ENCODE results near the gene CCBE1.

Gene CCBE1

GRCh38 chr18:59484131-59484530 lies 213.1 kb downstream of the CCBE1 start:
- Histone ChIP-seq H3K14ac (ENCODE audit: low read length) (no peak overlapping the region), H4K8ac (ENCODE audit: low read depth, low read length) (no peak overlapping the region), H3K23ac (ENCODE audit: low read length) (no peak overlapping the region), H3K4me3 (ENCODE audit: low read depth, low read length) (no peak overlapping the region), H2BK5ac (ENCODE audit: low read depth, low read length, poor library complexity) (no peak overlapping the region), H3K79me2 (ENCODE audit: control insufficient read depth, insufficient read depth, low read length, poor library complexity) (no peaks in the 10 kb centered on the region), H2AK5ac (ENCODE audit: low read length) (no peak overlapping the region), H3K18ac (ENCODE audit: low read length) (no peak overlapping the region), H3K4me1 (ENCODE audit: control insufficient read depth in 1 of 2, insufficient read depth in 2 of 2, low read length in 2 of 2) (peaks cover 0 to 5% of the 10 kb centered on the region in 2 experiments), H2BK120ac (ENCODE audit: insufficient read depth, low read length, poor library complexity) (no peak overlapping the region), H3K9me3 (ENCODE audit: insufficient read depth, low read depth, low read length) (no peaks in the 10 kb centered on the region), H3K79me1 (ENCODE audit: low read length) (no peaks in the 10 kb centered on the region), H2BK12ac (ENCODE audit: low read length) (no peak overlapping the region), H4K91ac (ENCODE audit: low read depth, low read length) (no peak overlapping the region), H3K36me3 (ENCODE audit: control insufficient read depth in 1 of 2, insufficient read depth in 2 of 2, low read length in 2 of 2) (no peaks in the 10 kb centered on the region), H3K4me2 (ENCODE audit: low read length) (no peak overlapping the region), H4K12ac (ENCODE audit: low read depth, low read length) (no peak overlapping the region), H3K4ac (ENCODE audit: low read depth, low read length) (no peak overlapping the region), H2AFZ (ENCODE audit: insufficient read depth, low read length, poor library complexity) (no peak overlapping the region), H3K27ac (ENCODE audit: low read depth, low read length) (no peak overlapping the region), H3K27me3 (ENCODE audit: insufficient read depth, low read length) (no peaks in the 10 kb centered on the region), H3K9ac (ENCODE audit: low read length) (no peak overlapping the region)
- no peak for DNase-seq
- no CpG with 5 or more reads among the region's 4 CpGs for WGBS (ENCODE audit: extremely low coverage, insufficient coverage, insufficient read length)

- no peak for DNase-seq
- Histone ChIP-seq H2BK12ac (ENCODE audit: low read length) (no peak overlapping the region), H4K91ac (ENCODE audit: low read depth, low read length) (no peak overlapping the region), H3K9ac (ENCODE audit: low read length) (no peak overlapping the region), H3K23ac (ENCODE audit: low read length) (no peak overlapping the region), H3K18ac (ENCODE audit: low read length) (no peak overlapping the region), H3K79me2 (ENCODE audit: control insufficient read depth, insufficient read depth, low read length, poor library complexity) (no peaks in the 10 kb centered on the region), H2BK5ac (ENCODE audit: low read depth, low read length, poor library complexity) (no peak overlapping the region), H3K9me3 (ENCODE audit: insufficient read depth, low read depth, low read length) (no peaks in the 10 kb centered on the region), H3K4me2 (ENCODE audit: low read length) (no peak overlapping the region), H3K36me3 (ENCODE audit: control insufficient read depth in 1 of 2, insufficient read depth in 2 of 2, low read length in 2 of 2) (no peaks in the 10 kb centered on the region), H4K8ac (ENCODE audit: low read depth, low read length) (no peak overlapping the region), H3K4me3 (ENCODE audit: low read depth, low read length) (no peak overlapping the region), H3K4ac (ENCODE audit: low read depth, low read length) (no peak overlapping the region), H2AK5ac (ENCODE audit: low read length) (no peak overlapping the region), H3K14ac (ENCODE audit: low read length) (no peak overlapping the region), H3K79me1 (ENCODE audit: low read length) (peaks cover 2% of the 10 kb centered on the region), H4K12ac (ENCODE audit: low read depth, low read length) (no peak overlapping the region), H2BK120ac (ENCODE audit: insufficient read depth, low read length, poor library complexity) (no peak overlapping the region), H3K27ac (ENCODE audit: low read depth, low read length) (no peak overlapping the region), H3K4me1 (ENCODE audit: control insufficient read depth in 1 of 2, insufficient read depth in 2 of 2, low read length in 2 of 2) (no peaks in the 10 kb centered on the region), H2AFZ (ENCODE audit: insufficient read depth, low read length, poor library complexity) (no peak overlapping the region), H3K27me3 (ENCODE audit: insufficient read depth, low read length) (no peaks in the 10 kb centered on the region)
- WGBS (ENCODE audit: extremely low coverage, insufficient coverage, insufficient read length): no CpG with 5 or more reads among the region's 3 CpGs
Measured at GRCh38 chr18:59481436-59481835, 215.8 kb downstream of the CCBE1 start.

GRCh38 chr18:59479776-59480175 lies 217.4 kb downstream of the CCBE1 start:
- Histone ChIP-seq H3K9ac (ENCODE audit: low read length) (no peak overlapping the region), H2AFZ (ENCODE audit: insufficient read depth, low read length, poor library complexity) (no peak overlapping the region), H4K91ac (ENCODE audit: low read depth, low read length) (no peak overlapping the region), H3K27me3 (ENCODE audit: insufficient read depth, low read length) (no peaks in the 10 kb centered on the region), H3K27ac (ENCODE audit: low read depth, low read length) (no peak overlapping the region), H3K36me3 (ENCODE audit: control insufficient read depth in 1 of 2, insufficient read depth in 2 of 2, low read length in 2 of 2) (no peaks in the 10 kb centered on the region), H2AK5ac (ENCODE audit: low read length) (no peak overlapping the region), H3K9me3 (ENCODE audit: insufficient read depth, low read depth, low read length) (no peaks in the 10 kb centered on the region), H3K23ac (ENCODE audit: low read length) (no peak overlapping the region), H3K4ac (ENCODE audit: low read depth, low read length) (no peak overlapping the region), H3K14ac (ENCODE audit: low read length) (no peak overlapping the region), H3K18ac (ENCODE audit: low read length) (no peak overlapping the region), H3K79me2 (ENCODE audit: control insufficient read depth, insufficient read depth, low read length, poor library complexity) (no peaks in the 10 kb centered on the region), H2BK120ac (ENCODE audit: insufficient read depth, low read length, poor library complexity) (no peak overlapping the region), H3K4me3 (ENCODE audit: low read depth, low read length) (no peak overlapping the region), H2BK12ac (ENCODE audit: low read length) (no peak overlapping the region), H4K8ac (ENCODE audit: low read depth, low read length) (no peak overlapping the region), H3K4me2 (ENCODE audit: low read length) (no peak overlapping the region), H3K4me1 (ENCODE audit: control insufficient read depth in 1 of 2, insufficient read depth in 2 of 2, low read length in 2 of 2) (no peaks in the 10 kb centered on the region), H3K79me1 (ENCODE audit: low read length) (peaks cover 2% of the 10 kb centered on the region), H4K12ac (ENCODE audit: low read depth, low read length) (no peak overlapping the region), H2BK5ac (ENCODE audit: low read depth, low read length, poor library complexity) (no peak overlapping the region)
- no CpG with 5 or more reads among the region's 2 CpGs for WGBS (ENCODE audit: extremely low coverage, insufficient coverage, insufficient read length)
- no peak for DNase-seq

- Histone ChIP-seq H3K14ac (ENCODE audit: low read length) (no peak overlapping the region), H3K27ac (ENCODE audit: low read depth, low read length) (no peak overlapping the region), H3K9me3 (ENCODE audit: insufficient read depth, low read depth, low read length) (no peaks in the 10 kb centered on the region), H3K4me3 (ENCODE audit: low read depth, low read length) (no peak overlapping the region), H2BK12ac (ENCODE audit: low read length) (no peak overlapping the region), H3K9ac (ENCODE audit: low read length) (no peak overlapping the region), H4K8ac (ENCODE audit: low read depth, low read length) (no peak overlapping the region), H3K79me2 (ENCODE audit: control insufficient read depth, insufficient read depth, low read length, poor library complexity) (no peaks in the 10 kb centered on the region), H3K23ac (ENCODE audit: low read length) (no peak overlapping the region), H3K4me1 (ENCODE audit: control insufficient read depth in 1 of 2, insufficient read depth in 2 of 2, low read length in 2 of 2) (no peaks in the 10 kb centered on the region), H3K4ac (ENCODE audit: low read depth, low read length) (no peak overlapping the region), H3K27me3 (ENCODE audit: insufficient read depth, low read length) (no peaks in the 10 kb centered on the region), H2BK120ac (ENCODE audit: insufficient read depth, low read length, poor library complexity) (no peak overlapping the region), H2AFZ (ENCODE audit: insufficient read depth, low read length, poor library complexity) (no peak overlapping the region), H3K79me1 (ENCODE audit: low read length) (peaks cover 2% of the 10 kb centered on the region), H4K91ac (ENCODE audit: low read depth, low read length) (no peak overlapping the region), H2BK5ac (ENCODE audit: low read depth, low read length, poor library complexity) (no peak overlapping the region), H2AK5ac (ENCODE audit: low read length) (no peak overlapping the region), H4K12ac (ENCODE audit: low read depth, low read length) (no peak overlapping the region), H3K36me3 (ENCODE audit: control insufficient read depth in 1 of 2, insufficient read depth in 2 of 2, low read length in 2 of 2) (no peaks in the 10 kb centered on the region), H3K4me2 (ENCODE audit: low read length) (no peak overlapping the region), H3K18ac (ENCODE audit: low read length) (no peak overlapping the region)
- WGBS (ENCODE audit: extremely low coverage, insufficient coverage, insufficient read length): no CpG with 5 or more reads among the region's 3 CpGs
- no peak for DNase-seq
Measured at GRCh38 chr18:59478591-59478990, 218.6 kb downstream of the CCBE1 start.
